ENCODE results near the gene CD63.

CD63 gene

GRCh38 chr12:55720071-55720564 lies 8.7 kb downstream of the CD63 start, which contains the start of gene RDH5:
Gene RDH5, plus strand, starts transcription at chr12:55720393. Its CDS starts 792 bp downstream, at chr12:55721185.
- DNase-seq = peak; percentile 61

GRCh38 chr12:55719371-55719770 lies 9.4 kb downstream of the CD63 start:
- DNase-seq = no peak

GRCh38 chr12:55718624-55719275 lies 10.1 kb downstream of the CD63 start:
- peak; percentile 73 for DNase-seq

- no peak for DNase-seq
Measured at GRCh38 chr12:55718015-55718414, 10.8 kb downstream of the CD63 start.

- DNase-seq = peak; percentile 72
Measured at GRCh38 chr12:55717011-55718007, 11.5 kb downstream of the CD63 start.

- no peak for DNase-seq
Measured at GRCh38 chr12:55716582-55716957, 12.2 kb downstream of the CD63 start.

GRCh38 chr12:55715833-55716581 lies 12.8 kb downstream of the CD63 start, which contains the start of gene BLOC1S1:
Gene BLOC1S1, plus strand, starts transcription at chr12:55716046. Its CDS starts 6 bp downstream, at chr12:55716052.
- DNase-seq = peak; percentile 97

- DNase-seq = no peak
Measured at GRCh38 chr12:55715169-55715764, 13.5 kb downstream of the CD63 start.

- peak; percentile 90 for DNase-seq
Measured at GRCh38 chr12:55713721-55714120, 15.1 kb downstream of the CD63 start.

GRCh38 chr12:55712700-55713415 lies 16.0 kb downstream of the CD63 start:
- DNase-seq = no peak

- DNase-seq = peak; percentile 31
Measured at GRCh38 chr12:55711786-55712553, 16.8 kb downstream of the CD63 start.

GRCh38 chr12:55708695-55709233 lies 20.0 kb downstream of the CD63 start:
- DNase-seq = no peak

GRCh38 chr12:55707841-55708694 lies 20.7 kb downstream of the CD63 start, which contains the start of gene ITGA7:
Gene ITGA7, minus strand, starts transcription at chr12:55707904. Its CDS starts 222 bp downstream, at chr12:55707682.
- peak; percentile 31 for DNase-seq

GRCh38 chr12:55707219-55707671 lies 21.6 kb downstream of the CD63 start:
- no peak for DNase-seq

- no peak for DNase-seq
Measured at GRCh38 chr12:55706568-55707218, 22.1 kb downstream of the CD63 start.

GRCh38 chr12:55705782-55706402 lies 22.9 kb downstream of the CD63 start:
- no peak for DNase-seq

- DNase-seq = no peak
Measured at GRCh38 chr12:55704824-55705718, 23.7 kb downstream of the CD63 start.

Measured in fibroblast of skin of right quadriceps (primary cell).